ENCODE data around the gene ZSWIM3. TPM values are rescaled to one million over a fixed set of nuclear protein-coding genes. Genes with fewer than 3 reads are reported as not detected.

ZSWIM3 gene
- total and polyA plus RNA-seq, 2 of the 13 experiments (the other 11 are each of a cell fraction or from before 2014, with no cell fraction given) = 5.2 to 5.8 TPM

- TF ChIP-seq ATF2 (CRISPR knock-in tag; IDR thresholded peaks at IDR 0.05) (no peak), ONECUT2 (CRISPR knock-in tag; IDR thresholded peaks at IDR 0.05) (no peak; the same call in 1 of the 2 replicates), ZSCAN31 (CRISPR knock-in tag; IDR thresholded peaks at IDR 0.05; ENCODE audit: low read depth) (peak; percentile 70; the same call in 1 of the 2 replicates), CENPBD1 (CRISPR knock-in tag; IDR thresholded peaks at IDR 0.05; ENCODE audit: borderline replicate concordance, low read depth) (no peak), TFAP4 (IDR thresholded peaks at IDR 0.05; ENCODE audit: borderline replicate concordance, low read depth) (no peak), ZNF225 (CRISPR knock-in tag; IDR thresholded peaks at IDR 0.05) (0 out of 2 replicates have a peak, but pooled peaks have one; percentile 45), NFYB (CRISPR knock-in tag; IDR thresholded peaks at IDR 0.05) (no peak), ZHX1 (CRISPR knock-in tag; IDR thresholded peaks at IDR 0.05; ENCODE audit: low read depth) (no peak), RFXANK (CRISPR knock-in tag; IDR thresholded peaks at IDR 0.05) (no peak), SPEN (CRISPR knock-in tag; IDR thresholded peaks at IDR 0.05; ENCODE audit: low read depth) (no peak), ATF7-NPFF (CRISPR knock-in tag; IDR thresholded peaks at IDR 0.05; ENCODE audit: low read depth) (0 out of 2 replicates have a peak, but pooled peaks have one; percentile 2), IRF2 (CRISPR knock-in tag; IDR thresholded peaks at IDR 0.05) (no peak), ZMAT5 (CRISPR knock-in tag; IDR thresholded peaks at IDR 0.05; ENCODE audit: borderline replicate concordance, low read depth) (no peak), ZNF629 (CRISPR knock-in tag; conservative IDR thresholded peaks at IDR 0.05) (peak; percentile 41; the same call in 1 of the 2 replicates), PRMT3 (CRISPR knock-in tag; IDR thresholded peaks at IDR 0.05; ENCODE audit: borderline replicate concordance, low read depth) (no peak), ZBTB14 (CRISPR knock-in tag; IDR thresholded peaks at IDR 0.05) (no peak), ZNF484 (CRISPR knock-in tag; IDR thresholded peaks at IDR 0.05; ENCODE audit: borderline replicate concordance, low read depth) (0 out of 2 replicates have a peak, but pooled peaks have one; percentile 27), ZNF136 (CRISPR knock-in tag; IDR thresholded peaks at IDR 0.05; ENCODE audit: low read depth) (no peak), ZSCAN12 (CRISPR knock-in tag; IDR thresholded peaks at IDR 0.05) (no peak), ZNF589 (CRISPR knock-in tag; conservative IDR thresholded peaks at IDR 0.05) (no peak), ATF5 (CRISPR knock-in tag; IDR thresholded peaks at IDR 0.05; ENCODE audit: low read depth) (no peak)
Observed at GRCh38 chr20:45911486-45912343, 54.3 kb downstream of the ZSWIM3 start, which contains the start of gene PLTP (continued).

All from HepG2 (cell line).